Naive B cell (primary cell): ENCODE results near the gene APPBP2. TPM values are rescaled to one million over a fixed set of nuclear protein-coding genes. Genes with fewer than 3 reads are reported as not detected.

Source experiments
- ATAC-seq, 2 donors: fragments of 150-1000 bp; cut with Tn5 transposase; 2 replicates each; pipeline ENCODE4 v1.10.0; 2021; ENCODE audit warnings: low read depth in 2 of 2, mild to moderate bottlenecking in 2 of 2, moderate library complexity in 2 of 2
- DNase-seq: peaks from one replicate; pipeline ENCODE4 v3.0.0; 2022
- H3K27ac Mint-ChIP-seq, 6 donors: one replicate each; pipeline ENCODE4 v1.8.0; 2020 to 2022; ENCODE audit warnings: mild to moderate bottlenecking in 6 of 6, mixed read lengths in 6 of 6, moderate library complexity in 5 of 6, inconsistent platforms in 2 of 6
- H3K27me3 Mint-ChIP-seq, 3 donors: one replicate each; pipeline ENCODE4 v1.8.0; 2021 to 2022; ENCODE audit warnings: mixed read lengths in 3 of 3, mild to moderate bottlenecking in 1 of 3
- H3K36me3 Mint-ChIP-seq, 2 donors: one replicate each; pipeline ENCODE4 v1.8.0; 2020 to 2022; ENCODE audit warnings: mixed read lengths in 2 of 2, inconsistent platforms in 1 of 2, mild to moderate bottlenecking in 1 of 2
- H3K4me1 Mint-ChIP-seq, 3 donors: one replicate each; pipeline ENCODE4 v1.8.0; 2020 to 2022; ENCODE audit warnings: mixed read lengths in 3 of 3, inconsistent platforms in 1 of 3, mild to moderate bottlenecking in 1 of 3, moderate library complexity in 1 of 3
- H3K4me3 Mint-ChIP-seq, 8 donors: one replicate each; pipeline ENCODE4 v1.8.0; 2020 to 2022; ENCODE audit warnings: mild to moderate bottlenecking in 8 of 8, mixed read lengths in 8 of 8, moderate library complexity in 8 of 8, inconsistent platforms in 2 of 8
- H3K9me3 Mint-ChIP-seq, 7 donors: one replicate each; pipeline ENCODE4 v1.8.0; 2020 to 2022; ENCODE audit warnings: mixed read lengths in 7 of 7, mild to moderate bottlenecking in 5 of 7, inconsistent platforms in 2 of 7, moderate library complexity in 1 of 7
- polyA plus RNA-seq, 6 donors: library from polyadenylated mRNA; unstranded; fragments of 300-500 nt; fragmentation: Illumina TruSeq; gene quantifications; one replicate each; pipeline ENCODE4 v1.2.3, GENCODE V29; 2021; ENCODE audit warnings: low read depth in 6 of 6

APPBP2 gene
- polyA plus RNA-seq, 6 donors from 2014 or later = 17.1 to 31.5 (median 27.3) TPM

GRCh38 chr17:60412701-60413100, 113.3 kb downstream of the APPBP2 start:
- DNase-seq (no peak), ATAC-seq (no peak)
- Mint-ChIP-seq H3K36me3 (no peaks in the 10 kb centered on the region), H3K4me1 (no peaks in the 10 kb centered on the region), H3K27me3 (no peaks in the 10 kb centered on the region), H3K9me3 (peaks cover 0 to 3% (median 0%) of the 10 kb centered on the region in 7 donors), H3K27ac (peak overlapping the region in 1 of 6 donors; percentile 47), H3K4me3 (no peak overlapping the region)

- H3K36me3 Mint-ChIP-seq = no peaks in the 10 kb centered on the region
- H3K27me3 Mint-ChIP-seq = no peaks in the 10 kb centered on the region
- H3K4me1 Mint-ChIP-seq = no peaks in the 10 kb centered on the region
- H3K4me3 Mint-ChIP-seq = no peak overlapping the region
- ATAC-seq (no peak), DNase-seq (no peak)
- H3K27ac Mint-ChIP-seq = no peak overlapping the region
- peaks cover 0 to 3% (median 0%) of the 10 kb centered on the region in 7 donors for H3K9me3 Mint-ChIP-seq
Observed at GRCh38 chr17:60410001-60410400, 116.0 kb downstream of the APPBP2 start.

- Mint-ChIP-seq H3K9me3 (peaks cover 0 to 3% (median 0%) of the 10 kb centered on the region in 7 donors), H3K27me3 (no peaks in the 10 kb centered on the region), H3K36me3 (no peaks in the 10 kb centered on the region), H3K27ac (no peak overlapping the region), H3K4me3 (no peak overlapping the region), H3K4me1 (peaks cover 11 to 18% (median 17%) of the 10 kb centered on the region in 3 donors)
- ATAC-seq (no peak), DNase-seq (no peak)
Observed at GRCh38 chr17:60406887-60407286, 119.2 kb downstream of the APPBP2 start.

GRCh38 chr17:60403962-60404361, 122.1 kb downstream of the APPBP2 start:
- Mint-ChIP-seq H3K27ac (no peak overlapping the region), H3K27me3 (no peaks in the 10 kb centered on the region), H3K9me3 (no peaks in the 10 kb centered on the region), H3K36me3 (no peaks in the 10 kb centered on the region), H3K4me1 (peaks cover 26 to 47% (median 44%) of the 10 kb centered on the region in 3 donors), H3K4me3 (no peak overlapping the region)
- DNase-seq (no peak), ATAC-seq (no peak)

GRCh38 chr17:60403523-60403810, 122.6 kb downstream of the APPBP2 start:
- no peak for ATAC-seq
- H3K27me3 Mint-ChIP-seq = no peaks in the 10 kb centered on the region
- no peak for DNase-seq
- no peaks in the 10 kb centered on the region for H3K36me3 Mint-ChIP-seq
- peaks cover 0 to under 1% (median 0%) of the 10 kb centered on the region in 7 donors for H3K9me3 Mint-ChIP-seq
- peak overlapping the region in 1 of 8 donors; percentile 41 for H3K4me3 Mint-ChIP-seq
- peak overlapping the region in 2 of 6 donors; percentile 64 to 75 for H3K27ac Mint-ChIP-seq
- peaks cover 31 to 52% (median 49%) of the 10 kb centered on the region in 3 donors for H3K4me1 Mint-ChIP-seq

- Mint-ChIP-seq H3K4me3 (no peak overlapping the region), H3K36me3 (no peaks in the 10 kb centered on the region), H3K4me1 (peaks cover 35 to 66% (median 65%) of the 10 kb centered on the region in 3 donors), H3K27me3 (no peaks in the 10 kb centered on the region), H3K27ac (peak overlapping the region in 1 of 6 donors; percentile 2), H3K9me3 (peaks cover 0 to 2% (median 0%) of the 10 kb centered on the region in 7 donors)
- ATAC-seq (no peak), DNase-seq (no peak)
Observed at GRCh38 chr17:60401819-60402218, 124.2 kb downstream of the APPBP2 start.

GRCh38 chr17:60398227-60398959, 127.6 kb downstream of the APPBP2 start:
- Mint-ChIP-seq H3K4me1 (peaks cover 45 to 90% (median 77%) of the 10 kb centered on the region in 3 donors), H3K4me3 (peak overlapping the region; percentile 39 to 87 (median 62)), H3K27ac (peak overlapping the region; percentile 62 to 95 (median 92)), H3K9me3 (peaks cover 0 to 2% (median 0%) of the 10 kb centered on the region in 7 donors), H3K36me3 (no peaks in the 10 kb centered on the region), H3K27me3 (no peaks in the 10 kb centered on the region)
- ATAC-seq (peak; percentile 96 to 97), DNase-seq (peak; percentile 89)

- no peaks in the 10 kb centered on the region for H3K36me3 Mint-ChIP-seq
- H3K4me1 Mint-ChIP-seq = peaks cover 47 to 80% (median 71%) of the 10 kb centered on the region in 3 donors
- H3K4me3 Mint-ChIP-seq = peak overlapping the region in 2 of 8 donors; percentile 31 to 50
- H3K27me3 Mint-ChIP-seq = no peaks in the 10 kb centered on the region
- H3K9me3 Mint-ChIP-seq = peaks cover 0 to 2% (median 0%) of the 10 kb centered on the region in 7 donors
- ATAC-seq = no peak
- peak overlapping the region in 5 of 6 donors; percentile 57 to 95 (median 75) for H3K27ac Mint-ChIP-seq
- DNase-seq = no peak
Observed at GRCh38 chr17:60396412-60396811, 129.6 kb downstream of the APPBP2 start.

GRCh38 chr17:60395508-60396065, 130.5 kb downstream of the APPBP2 start:
- Mint-ChIP-seq H3K27me3 (no peaks in the 10 kb centered on the region), H3K27ac (peak overlapping the region in 5 of 6 donors; percentile 11 to 76 (median 44)), H3K36me3 (no peaks in the 10 kb centered on the region), H3K4me3 (peak overlapping the region in 1 of 8 donors; percentile 10), H3K9me3 (peaks cover 0 to 2% (median 0%) of the 10 kb centered on the region in 7 donors), H3K4me1 (peaks cover 55 to 79% (median 71%) of the 10 kb centered on the region in 3 donors)
- no peak for DNase-seq
- no peak for ATAC-seq

GRCh38 chr17:60393840-60394723, 132.0 kb downstream of the APPBP2 start:
- no peaks in the 10 kb centered on the region for H3K36me3 Mint-ChIP-seq
- peak overlapping the region in 3 of 8 donors; percentile 34 to 84 (median 57) for H3K4me3 Mint-ChIP-seq
- no peak for ATAC-seq
- peaks cover 49 to 80% (median 67%) of the 10 kb centered on the region in 3 donors for H3K4me1 Mint-ChIP-seq
- DNase-seq = no peak
- peaks cover 0 to 2% (median 0%) of the 10 kb centered on the region in 7 donors for H3K9me3 Mint-ChIP-seq
- H3K27ac Mint-ChIP-seq = peak overlapping the region in 4 of 6 donors; percentile 78 to 99 (median 97)
- H3K27me3 Mint-ChIP-seq = no peaks in the 10 kb centered on the region

Other genes starting within 250 kb of the APPBP2 start
- 10 to 100 TPM in 4 of 6 donors, 1 to 10 TPM in 1, not detected in 1; 7.3 to 16.2 (median 14.1) TPM for gene USP32, start 134.1 kb downstream of the APPBP2 start, polyA plus RNA-seq
- under 1 TPM in 1 of 6 donors, not detected in 5; 0.45 TPM for gene CHCT1, start 103.8 kb downstream of the APPBP2 start, polyA plus RNA-seq
- gene PPM1D, start 74.0 kb upstream of the APPBP2 start, polyA plus RNA-seq = 10 to 100 TPM; 10.1 to 21.4 (median 12.6) TPM
- 10 to 100 TPM; 22.0 to 38.9 (median 24.5) TPM for gene BCAS3, start 151.6 kb upstream of the APPBP2 start, polyA plus RNA-seq